ENCODE data around the gene CEP135.
"Not testable (repeated sequence)": the region's sequence is repeated elsewhere in the genome, so short reads cannot be mapped to it uniquely, and the experiment has no call there.

Gene CEP135

DNA sequence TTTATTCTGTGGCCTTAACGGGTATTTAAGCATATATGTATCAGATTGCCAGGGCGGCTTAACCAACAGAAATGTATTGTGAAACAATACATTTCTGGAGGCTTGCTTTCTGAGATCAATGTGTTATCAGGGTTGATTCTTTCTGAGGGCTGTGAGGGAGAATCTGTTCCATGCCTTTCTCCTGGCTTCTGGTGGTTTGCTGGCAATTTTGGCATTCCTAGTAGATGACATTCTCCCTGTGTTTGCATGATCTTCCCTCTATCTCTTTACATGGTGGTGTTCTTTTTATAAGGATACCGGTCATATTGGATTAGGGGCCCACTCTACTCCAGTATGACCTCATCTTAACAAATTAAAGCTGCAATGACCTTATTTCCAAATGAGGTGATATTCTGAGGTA is 16.9 kb upstream of the CEP135 start:
- no CpG with 5 or more reads among the region's 3 CpGs for WGBS (ENCODE audit: extremely low coverage, insufficient coverage, insufficient read length)

DNA sequence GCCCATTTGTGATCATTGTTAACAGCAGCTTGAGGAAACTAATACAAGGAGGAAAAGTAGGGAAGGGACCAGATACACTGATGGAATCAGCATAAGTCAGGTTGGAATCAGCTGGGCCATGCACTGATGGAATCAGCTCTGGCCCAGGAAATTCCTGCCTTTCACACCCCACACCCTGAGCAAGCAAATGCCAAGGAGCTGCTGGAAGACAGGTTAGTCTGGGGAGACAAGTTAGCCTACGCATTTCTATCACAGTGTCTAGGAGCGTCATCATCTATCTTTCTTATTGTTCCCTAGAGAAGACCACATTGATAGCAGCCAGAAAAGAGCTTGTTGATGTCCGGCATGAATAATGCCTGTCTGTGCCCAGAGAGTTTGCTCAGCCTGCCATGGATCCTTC is 16.2 kb upstream of the CEP135 start:
- H3K18ac ChIP-seq (ENCODE audit: low read length): no peak overlapping the region
- H2BK120ac ChIP-seq (ENCODE audit: insufficient read depth, low read length, poor library complexity): no peak overlapping the region
- H3K27ac ChIP-seq (ENCODE audit: low read depth, low read length): no peak overlapping the region
- H3K27me3 ChIP-seq (ENCODE audit: insufficient read depth, low read length): no peaks in the 10 kb centered on the region
- no peak overlapping the region for H3K23ac ChIP-seq (ENCODE audit: low read length)
- no peaks in the 10 kb centered on the region for H3K9me3 ChIP-seq (ENCODE audit: insufficient read depth, low read depth, low read length)
- no CpG with 5 or more reads among the region's 3 CpGs for WGBS (ENCODE audit: extremely low coverage, insufficient coverage, insufficient read length)
- no peak overlapping the region for H2BK5ac ChIP-seq (ENCODE audit: low read depth, low read length, poor library complexity)
- H2BK12ac ChIP-seq (ENCODE audit: low read length): no peak overlapping the region
- no peak overlapping the region for H3K4me3 ChIP-seq (ENCODE audit: low read depth, low read length)
- H4K91ac ChIP-seq (ENCODE audit: low read depth, low read length): no peak overlapping the region
- H3K4ac ChIP-seq (ENCODE audit: low read depth, low read length): no peak overlapping the region
- peak; percentile 92 to 93 for DNase-seq
- H3K79me1 ChIP-seq (ENCODE audit: low read length): no peaks in the 10 kb centered on the region
- no peak overlapping the region for H4K12ac ChIP-seq (ENCODE audit: low read depth, low read length)
- H3K4me2 ChIP-seq (ENCODE audit: low read length): peak overlapping the region; percentile 15
- no peak overlapping the region for H2AFZ ChIP-seq (ENCODE audit: insufficient read depth, low read length, poor library complexity)
- H2AK5ac ChIP-seq (ENCODE audit: low read length): no peak overlapping the region
- H3K9ac ChIP-seq (ENCODE audit: low read length): no peak overlapping the region
- peaks cover 0 to 5% of the 10 kb centered on the region in 2 experiments for H3K4me1 ChIP-seq (ENCODE audit: control insufficient read depth in 1 of 2, insufficient read depth in 2 of 2, low read length in 2 of 2)
- no peak overlapping the region for H3K14ac ChIP-seq (ENCODE audit: low read length)
- H4K8ac ChIP-seq (ENCODE audit: low read depth, low read length): no peak overlapping the region
- H3K79me2 ChIP-seq (ENCODE audit: control insufficient read depth, insufficient read depth, low read length, poor library complexity): no peaks in the 10 kb centered on the region
- no peaks in the 10 kb centered on the region for H3K36me3 ChIP-seq (ENCODE audit: control insufficient read depth in 1 of 2, insufficient read depth in 2 of 2, low read length in 2 of 2)

More for the DNA sequence above, 16.9 kb upstream of the CEP135 start:
- H3K18ac ChIP-seq (ENCODE audit: low read length): no peak overlapping the region
- no peak overlapping the region for H3K4ac ChIP-seq (ENCODE audit: low read depth, low read length)
- no peak overlapping the region for H2BK12ac ChIP-seq (ENCODE audit: low read length)
- no peaks in the 10 kb centered on the region for H3K79me1 ChIP-seq (ENCODE audit: low read length)
- H3K23ac ChIP-seq (ENCODE audit: low read length): no peak overlapping the region
- H3K27ac ChIP-seq (ENCODE audit: low read depth, low read length): no peak overlapping the region
- no peak overlapping the region for H4K91ac ChIP-seq (ENCODE audit: low read depth, low read length)
- H3K14ac ChIP-seq (ENCODE audit: low read length): no peak overlapping the region
- H2AK5ac ChIP-seq (ENCODE audit: low read length): no peak overlapping the region
- H2BK120ac ChIP-seq (ENCODE audit: insufficient read depth, low read length, poor library complexity): no peak overlapping the region
- H3K4me1 ChIP-seq (ENCODE audit: control insufficient read depth in 1 of 2, insufficient read depth in 2 of 2, low read length in 2 of 2): peaks cover 0 to 6% of the 10 kb centered on the region in 2 experiments
- no peak overlapping the region for H4K8ac ChIP-seq (ENCODE audit: low read depth, low read length)
- DNase-seq: peak; percentile 77 to 94
- no peak overlapping the region for H2BK5ac ChIP-seq (ENCODE audit: low read depth, low read length, poor library complexity)
- H3K27me3 ChIP-seq (ENCODE audit: insufficient read depth, low read length): no peaks in the 10 kb centered on the region
- no peaks in the 10 kb centered on the region for H3K79me2 ChIP-seq (ENCODE audit: control insufficient read depth, insufficient read depth, low read length, poor library complexity)
- H3K9ac ChIP-seq (ENCODE audit: low read length): no peak overlapping the region
- H2AFZ ChIP-seq (ENCODE audit: insufficient read depth, low read length, poor library complexity): no peak overlapping the region
- no peak overlapping the region for H3K4me3 ChIP-seq (ENCODE audit: low read depth, low read length)
- H3K36me3 ChIP-seq (ENCODE audit: control insufficient read depth in 1 of 2, insufficient read depth in 2 of 2, low read length in 2 of 2): no peaks in the 10 kb centered on the region
- no peak overlapping the region for H3K4me2 ChIP-seq (ENCODE audit: low read length)
- no peaks in the 10 kb centered on the region for H3K9me3 ChIP-seq (ENCODE audit: insufficient read depth, low read depth, low read length)
- H4K12ac ChIP-seq (ENCODE audit: low read depth, low read length): no peak overlapping the region

DNA sequence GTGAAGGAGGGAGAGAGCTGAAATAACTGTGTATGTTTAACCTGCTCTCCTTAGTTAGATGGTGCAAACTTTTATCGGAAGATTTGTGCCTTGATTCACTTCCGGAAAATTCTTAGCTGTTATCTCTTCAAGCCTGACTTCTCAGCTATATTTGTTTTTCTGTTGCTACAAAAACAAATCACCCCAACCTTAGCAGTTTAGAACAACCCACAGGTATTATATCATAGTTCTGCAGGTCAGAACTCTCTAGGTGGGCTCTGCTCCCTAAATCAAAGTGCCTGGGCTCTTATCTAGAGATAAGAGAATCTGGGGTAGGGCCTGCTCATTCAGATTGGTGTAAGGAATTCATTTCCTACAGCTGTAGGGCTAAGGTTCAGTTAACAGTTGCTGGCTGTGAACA is 15.1 kb upstream of the CEP135 start:
- no peaks in the 10 kb centered on the region for H3K36me3 ChIP-seq (ENCODE audit: control insufficient read depth in 1 of 2, insufficient read depth in 2 of 2, low read length in 2 of 2)
- no peak overlapping the region for H2BK120ac ChIP-seq (ENCODE audit: insufficient read depth, low read length, poor library complexity)
- H3K4me3 ChIP-seq (ENCODE audit: low read depth, low read length): no peak overlapping the region
- H3K4ac ChIP-seq (ENCODE audit: low read depth, low read length): no peak overlapping the region
- H3K9ac ChIP-seq (ENCODE audit: low read length): no peak overlapping the region
- no peaks in the 10 kb centered on the region for H3K27me3 ChIP-seq (ENCODE audit: insufficient read depth, low read length)
- H3K79me2 ChIP-seq (ENCODE audit: control insufficient read depth, insufficient read depth, low read length, poor library complexity): no peaks in the 10 kb centered on the region
- H4K8ac ChIP-seq (ENCODE audit: low read depth, low read length): no peak overlapping the region
- no peak overlapping the region for H3K18ac ChIP-seq (ENCODE audit: low read length)
- H4K12ac ChIP-seq (ENCODE audit: low read depth, low read length): no peak overlapping the region
- peaks cover 0 to 5% of the 10 kb centered on the region in 2 experiments for H3K4me1 ChIP-seq (ENCODE audit: control insufficient read depth in 1 of 2, insufficient read depth in 2 of 2, low read length in 2 of 2)
- no CpG with 5 or more reads among the region's 2 CpGs for WGBS (ENCODE audit: extremely low coverage, insufficient coverage, insufficient read length)
- H3K9me3 ChIP-seq (ENCODE audit: insufficient read depth, low read depth, low read length): no peaks in the 10 kb centered on the region
- H4K91ac ChIP-seq (ENCODE audit: low read depth, low read length): no peak overlapping the region
- H2AFZ ChIP-seq (ENCODE audit: insufficient read depth, low read length, poor library complexity): no peak overlapping the region
- no peaks in the 10 kb centered on the region for H3K79me1 ChIP-seq (ENCODE audit: low read length)
- no peak overlapping the region for H3K23ac ChIP-seq (ENCODE audit: low read length)
- no peak overlapping the region for H2AK5ac ChIP-seq (ENCODE audit: low read length)
- H2BK12ac ChIP-seq (ENCODE audit: low read length): no peak overlapping the region
- no peak overlapping the region for H3K14ac ChIP-seq (ENCODE audit: low read length)
- peak in 1 of 2 donors; percentile 49 for DNase-seq
- no peak overlapping the region for H3K4me2 ChIP-seq (ENCODE audit: low read length)
- H3K27ac ChIP-seq (ENCODE audit: low read depth, low read length): no peak overlapping the region
- no peak overlapping the region for H2BK5ac ChIP-seq (ENCODE audit: low read depth, low read length, poor library complexity)

DNA sequence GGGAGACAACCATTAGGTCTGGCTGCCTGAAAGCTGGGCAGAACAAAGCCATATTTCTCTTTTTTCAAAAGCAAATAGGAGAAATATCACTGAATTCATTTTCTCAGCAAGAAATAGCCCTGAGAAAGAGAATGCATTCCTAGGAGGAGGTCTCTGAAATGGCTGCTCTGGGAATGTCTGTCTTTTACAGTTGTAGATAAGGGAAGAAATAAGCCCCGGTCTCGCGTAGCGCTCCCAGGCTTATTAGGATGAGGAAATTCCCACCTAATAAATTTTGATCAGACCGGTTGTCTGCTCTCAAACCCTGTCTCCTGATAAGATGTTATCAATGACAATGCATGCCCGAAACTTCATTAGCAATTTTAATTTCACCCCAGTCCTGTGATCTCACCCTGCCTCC is 12.8 kb upstream of the CEP135 start:
- H3K9me3 ChIP-seq (ENCODE audit: insufficient read depth, low read depth, low read length): not testable (repeated sequence)

More for the DNA sequence above, 12.8 kb upstream of the CEP135 start:
- not testable (repeated sequence) for H3K27ac ChIP-seq (ENCODE audit: low read depth, low read length); H3K23ac ChIP-seq (ENCODE audit: low read length); H3K79me2 ChIP-seq (ENCODE audit: control insufficient read depth, insufficient read depth, low read length, poor library complexity); H3K79me1 ChIP-seq (ENCODE audit: low read length); H2AK5ac ChIP-seq (ENCODE audit: low read length); H3K18ac ChIP-seq (ENCODE audit: low read length); H2BK12ac ChIP-seq (ENCODE audit: low read length); H3K36me3 ChIP-seq (ENCODE audit: control insufficient read depth in 1 of 2, insufficient read depth in 2 of 2, low read length in 2 of 2); H4K8ac ChIP-seq (ENCODE audit: low read depth, low read length); H3K14ac ChIP-seq (ENCODE audit: low read length); H3K4me3 ChIP-seq (ENCODE audit: low read depth, low read length); H4K12ac ChIP-seq (ENCODE audit: low read depth, low read length); H3K4me1 ChIP-seq (ENCODE audit: control insufficient read depth in 1 of 2, insufficient read depth in 2 of 2, low read length in 2 of 2); H3K4ac ChIP-seq (ENCODE audit: low read depth, low read length); H2BK5ac ChIP-seq (ENCODE audit: low read depth, low read length, poor library complexity); H3K27me3 ChIP-seq (ENCODE audit: insufficient read depth, low read length); H2AFZ ChIP-seq (ENCODE audit: insufficient read depth, low read length, poor library complexity); H4K91ac ChIP-seq (ENCODE audit: low read depth, low read length); H3K4me2 ChIP-seq (ENCODE audit: low read length); H2BK120ac ChIP-seq (ENCODE audit: insufficient read depth, low read length, poor library complexity); DNase-seq; H3K9ac ChIP-seq (ENCODE audit: low read length)
- no CpG with 5 or more reads among the region's 6 CpGs for WGBS (ENCODE audit: extremely low coverage, insufficient coverage, insufficient read length)

Measured in trophoblast cell (in vitro differentiated cells and primary cell).